ENCODE measurements around the gene SLC15A4. TPM values are rescaled to one million over a fixed set of nuclear protein-coding genes. Genes with fewer than 3 reads are reported as not detected.

SLC15A4 gene
- total RNA-seq, 4 donors from 2014 or later: 28.1 to 49.9 (median 45.8) TPM

DNA sequence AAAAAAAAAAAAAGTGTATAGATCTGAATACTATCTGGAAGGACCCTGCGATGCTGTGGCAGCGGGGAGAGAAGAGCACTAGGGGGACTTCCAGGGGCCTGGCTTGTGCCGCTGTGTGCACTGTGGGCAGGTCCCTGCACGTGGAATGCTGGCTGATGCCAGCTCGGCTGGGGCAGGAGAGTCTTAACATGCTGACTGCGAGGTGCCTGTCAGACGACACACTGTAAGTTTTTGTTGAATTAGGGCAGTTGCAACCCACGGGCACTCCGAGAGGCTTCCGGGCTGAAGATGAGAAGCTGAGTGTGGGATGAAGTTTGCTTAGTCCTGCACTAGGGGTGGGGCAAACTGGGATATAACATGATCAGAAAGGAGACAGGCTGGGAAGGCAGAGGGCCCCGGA, 40.2 kb upstream of the SLC15A4 start:
- no peaks in the 10 kb centered on the region for H3K4me1 ChIP-seq
- H3K27ac ChIP-seq: no peak overlapping the region
- H3K27me3 ChIP-seq: peaks cover 6% of the 10 kb centered on the region
- TF ChIP-seq EP300 (IDR thresholded peaks at IDR 0.05) (no peak), POLR2AphosphoS5 (IDR thresholded peaks at IDR 0.05) (no peak)
- TF ChIP-seq, protein P1, sequence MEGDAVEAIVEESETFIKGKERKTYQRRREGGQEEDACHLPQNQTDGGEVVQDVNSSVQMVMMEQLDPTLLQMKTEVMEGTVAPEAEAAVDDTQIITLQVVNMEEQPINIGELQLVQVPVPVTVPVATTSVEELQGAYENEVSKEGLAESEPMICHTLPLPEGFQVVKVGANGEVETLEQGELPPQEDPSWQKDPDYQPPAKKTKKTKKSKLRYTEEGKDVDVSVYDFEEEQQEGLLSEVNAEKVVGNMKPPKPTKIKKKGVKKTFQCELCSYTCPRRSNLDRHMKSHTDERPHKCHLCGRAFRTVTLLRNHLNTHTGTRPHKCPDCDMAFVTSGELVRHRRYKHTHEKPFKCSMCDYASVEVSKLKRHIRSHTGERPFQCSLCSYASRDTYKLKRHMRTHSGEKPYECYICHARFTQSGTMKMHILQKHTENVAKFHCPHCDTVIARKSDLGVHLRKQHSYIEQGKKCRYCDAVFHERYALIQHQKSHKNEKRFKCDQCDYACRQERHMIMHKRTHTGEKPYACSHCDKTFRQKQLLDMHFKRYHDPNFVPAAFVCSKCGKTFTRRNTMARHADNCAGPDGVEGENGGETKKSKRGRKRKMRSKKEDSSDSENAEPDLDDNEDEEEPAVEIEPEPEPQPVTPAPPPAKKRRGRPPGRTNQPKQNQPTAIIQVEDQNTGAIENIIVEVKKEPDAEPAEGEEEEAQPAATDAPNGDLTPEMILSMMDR (IDR thresholded peaks at IDR 0.05): no peak
- H3K9me3 ChIP-seq: no peaks in the 10 kb centered on the region
- ATAC-seq: no peak
- no peaks in the 10 kb centered on the region for H3K36me3 ChIP-seq
- whole genome bisulfite sequencing, 2 donors (ENCODE audit: low coverage in 1 of 2): 42 to 70% methylated on average over 3 of the region's 11 CpGs
- no peak overlapping the region for H3K4me3 ChIP-seq

- TF ChIP-seq, protein P1 (IDR thresholded peaks at IDR 0.05): no peak
- TF ChIP-seq POLR2A (IDR thresholded peaks at IDR 0.05): no peak
- TF ChIP-seq EP300 (IDR thresholded peaks at IDR 0.05): no peak
- no peak for TF ChIP-seq POLR2AphosphoS5 (IDR thresholded peaks at IDR 0.05)
- H3K27me3 ChIP-seq: peaks cover 15% of the 10 kb centered on the region
- WGBS, 2 donors (ENCODE audit: low coverage in 1 of 2): 59 to 81% methylated on average over 9 to 12 of the region's 15 CpGs
- H3K4me1 ChIP-seq: no peaks in the 10 kb centered on the region
- no peaks in the 10 kb centered on the region for H3K36me3 ChIP-seq
- H3K27ac ChIP-seq: no peak overlapping the region
- no peak for ATAC-seq
- H3K4me3 ChIP-seq: no peak overlapping the region
- H3K9me3 ChIP-seq: no peaks in the 10 kb centered on the region
Observed at GRCh38 chr12:128861226-128862016, 37.7 kb upstream of the SLC15A4 start.

DNA sequence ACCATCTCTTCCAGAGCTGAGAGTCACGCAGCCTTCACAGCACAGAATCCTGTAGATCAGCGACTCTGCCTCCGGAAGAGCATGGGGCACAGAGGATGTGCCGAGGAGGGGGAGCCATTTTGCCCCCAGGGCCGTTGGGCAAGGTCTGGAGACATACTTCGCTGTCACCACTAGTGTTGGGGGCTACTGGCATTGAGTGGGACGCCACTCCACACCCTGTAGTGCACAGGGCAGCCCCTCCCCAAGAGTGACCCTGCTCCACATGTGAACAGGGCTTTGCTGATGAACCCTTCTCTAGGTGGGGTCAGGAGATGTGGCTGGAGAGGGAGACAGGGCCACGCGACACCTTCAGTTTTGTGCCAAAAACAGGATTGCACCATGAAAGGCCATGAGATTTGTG, 35.6 kb upstream of the SLC15A4 start:
- TF ChIP-seq POLR2A (IDR thresholded peaks at IDR 0.05): no peak
- TF ChIP-seq, protein P1 (IDR thresholded peaks at IDR 0.05): no peak
- TF ChIP-seq EP300 (IDR thresholded peaks at IDR 0.05): no peak
- no peak for TF ChIP-seq POLR2AphosphoS5 (IDR thresholded peaks at IDR 0.05)
- WGBS, 2 donors (ENCODE audit: low coverage in 1 of 2): 100% methylated on average over 1 to 2 of the region's 9 CpGs

GRCh38 chr12:128857133-128857763, 33.5 kb upstream of the SLC15A4 start:
- Histone ChIP-seq H3K36me3 (no peaks in the 10 kb centered on the region), H3K4me1 (peaks cover 0 to 10% (median 0%) of the 10 kb centered on the region in 3 donors), H3K9me3 (no peaks in the 10 kb centered on the region), H3K27ac (no peak overlapping the region), H3K27me3 (peaks cover 50% of the 10 kb centered on the region), H3K4me3 (no peak overlapping the region)
- TF ChIP-seq POLR2A (IDR thresholded peaks at IDR 0.05) (no peak), EP300 (IDR thresholded peaks at IDR 0.05) (no peak), POLR2AphosphoS5 (IDR thresholded peaks at IDR 0.05) (no peak)
- TF ChIP-seq, protein P1 (IDR thresholded peaks at IDR 0.05): no peak
- 68 to 86% methylated on average over 2 to 7 of the region's 9 CpGs for WGBS, 2 donors (ENCODE audit: low coverage in 1 of 2)
- ATAC-seq: no peak

More for the DNA sequence above, 35.6 kb upstream of the SLC15A4 start:
- H3K27ac ChIP-seq: no peak overlapping the region
- no peaks in the 10 kb centered on the region for H3K36me3 ChIP-seq
- H3K27me3 ChIP-seq: peaks cover 30% of the 10 kb centered on the region
- no peaks in the 10 kb centered on the region for H3K4me1 ChIP-seq
- no peak overlapping the region for H3K4me3 ChIP-seq
- ATAC-seq: no peak
- no peaks in the 10 kb centered on the region for H3K9me3 ChIP-seq

DNA sequence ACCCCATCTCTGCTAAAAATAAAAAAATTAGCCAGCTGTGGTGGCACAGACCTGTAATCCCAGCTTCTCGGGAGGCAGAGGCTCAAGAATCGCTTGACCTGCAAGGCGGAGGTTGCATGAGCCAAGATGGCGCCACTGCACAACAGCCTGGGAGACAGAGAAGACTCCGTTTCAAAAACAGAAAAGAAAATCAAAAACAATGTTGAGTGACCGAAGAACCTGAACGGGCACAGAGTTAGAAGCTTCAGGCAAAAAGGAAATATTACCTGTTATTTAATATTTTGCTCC, 33.0 kb upstream of the SLC15A4 start:
- no peak overlapping the region for H3K27ac ChIP-seq
- ATAC-seq: no peak
- peaks cover 56% of the 10 kb centered on the region for H3K27me3 ChIP-seq
- no peaks in the 10 kb centered on the region for H3K36me3 ChIP-seq
- H3K4me1 ChIP-seq: peaks cover 0 to 10% (median 0%) of the 10 kb centered on the region in 3 donors
- no peaks in the 10 kb centered on the region for H3K9me3 ChIP-seq
- H3K4me3 ChIP-seq: no peak overlapping the region
- 94 to 96% methylated on average over 5 to 7 of the region's 7 CpGs for WGBS, 2 donors (ENCODE audit: low coverage in 1 of 2)
- TF ChIP-seq POLR2A (IDR thresholded peaks at IDR 0.05) (no peak), POLR2AphosphoS5 (IDR thresholded peaks at IDR 0.05) (no peak), EP300 (IDR thresholded peaks at IDR 0.05) (no peak)
- TF ChIP-seq, protein P1 (IDR thresholded peaks at IDR 0.05): no peak

Measured in gastroesophageal sphincter (tissue), 4 donors.